Astrocyte (in vitro differentiated cells and primary cell): Measurements from ENCODE around the gene FFAR4.

Experiments
- EZH2 ChIP-seq: IDR thresholded peaks from 2 replicates; pipeline ENCODE4 v1.6.1; 2012; ENCODE audit warnings: mild to moderate bottlenecking, low read length, inconsistent platforms; ENCODE audit not compliant: insufficient read depth
- TF ChIP-seq, protein P1 (sequence below): IDR thresholded peaks from 2 replicates; pipeline ENCODE4 v1.5.1; 2011; ENCODE audit warnings: low read depth, mild to moderate bottlenecking, inconsistent platforms, low read length, moderate library complexity; ENCODE audit not compliant: insufficient read depth

DNA sequence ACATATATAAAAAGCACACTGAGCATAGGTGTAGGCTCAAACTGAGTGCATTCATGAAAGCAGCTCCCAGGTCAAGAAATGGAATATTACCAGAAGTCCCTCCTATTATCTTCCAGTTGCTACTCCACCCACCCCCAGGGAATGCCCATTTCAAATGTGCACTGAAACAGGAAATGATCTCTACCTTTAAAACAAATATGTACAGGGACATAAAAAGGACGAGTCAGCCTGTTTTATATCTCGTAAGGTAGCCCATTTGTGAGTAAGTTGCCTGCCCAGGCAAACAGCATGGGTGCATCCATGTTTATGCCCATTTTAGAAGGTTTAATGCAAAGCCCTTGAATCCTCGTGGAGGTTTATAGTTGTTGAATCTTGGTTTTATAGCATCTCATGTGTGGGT lies 10.4 kb downstream of the FFAR4 start:
- TF ChIP-seq, protein P1, sequence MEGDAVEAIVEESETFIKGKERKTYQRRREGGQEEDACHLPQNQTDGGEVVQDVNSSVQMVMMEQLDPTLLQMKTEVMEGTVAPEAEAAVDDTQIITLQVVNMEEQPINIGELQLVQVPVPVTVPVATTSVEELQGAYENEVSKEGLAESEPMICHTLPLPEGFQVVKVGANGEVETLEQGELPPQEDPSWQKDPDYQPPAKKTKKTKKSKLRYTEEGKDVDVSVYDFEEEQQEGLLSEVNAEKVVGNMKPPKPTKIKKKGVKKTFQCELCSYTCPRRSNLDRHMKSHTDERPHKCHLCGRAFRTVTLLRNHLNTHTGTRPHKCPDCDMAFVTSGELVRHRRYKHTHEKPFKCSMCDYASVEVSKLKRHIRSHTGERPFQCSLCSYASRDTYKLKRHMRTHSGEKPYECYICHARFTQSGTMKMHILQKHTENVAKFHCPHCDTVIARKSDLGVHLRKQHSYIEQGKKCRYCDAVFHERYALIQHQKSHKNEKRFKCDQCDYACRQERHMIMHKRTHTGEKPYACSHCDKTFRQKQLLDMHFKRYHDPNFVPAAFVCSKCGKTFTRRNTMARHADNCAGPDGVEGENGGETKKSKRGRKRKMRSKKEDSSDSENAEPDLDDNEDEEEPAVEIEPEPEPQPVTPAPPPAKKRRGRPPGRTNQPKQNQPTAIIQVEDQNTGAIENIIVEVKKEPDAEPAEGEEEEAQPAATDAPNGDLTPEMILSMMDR = no peak
- TF ChIP-seq EZH2 = no peak
